GM18873 (cell line): ENCODE results near the gene PAK4.

Source experiments
- ATAC-seq: cut with Tn5 transposase; IDR thresholded peaks from one replicate; pipeline ENCODE4 v1.9.1; 2021; ENCODE audit warnings: mild to moderate bottlenecking, moderate library complexity, moderate number of reproducible peaks; ENCODE audit not compliant: unreplicated experiment, low FRiP score

The PAK4 gene

DNA sequence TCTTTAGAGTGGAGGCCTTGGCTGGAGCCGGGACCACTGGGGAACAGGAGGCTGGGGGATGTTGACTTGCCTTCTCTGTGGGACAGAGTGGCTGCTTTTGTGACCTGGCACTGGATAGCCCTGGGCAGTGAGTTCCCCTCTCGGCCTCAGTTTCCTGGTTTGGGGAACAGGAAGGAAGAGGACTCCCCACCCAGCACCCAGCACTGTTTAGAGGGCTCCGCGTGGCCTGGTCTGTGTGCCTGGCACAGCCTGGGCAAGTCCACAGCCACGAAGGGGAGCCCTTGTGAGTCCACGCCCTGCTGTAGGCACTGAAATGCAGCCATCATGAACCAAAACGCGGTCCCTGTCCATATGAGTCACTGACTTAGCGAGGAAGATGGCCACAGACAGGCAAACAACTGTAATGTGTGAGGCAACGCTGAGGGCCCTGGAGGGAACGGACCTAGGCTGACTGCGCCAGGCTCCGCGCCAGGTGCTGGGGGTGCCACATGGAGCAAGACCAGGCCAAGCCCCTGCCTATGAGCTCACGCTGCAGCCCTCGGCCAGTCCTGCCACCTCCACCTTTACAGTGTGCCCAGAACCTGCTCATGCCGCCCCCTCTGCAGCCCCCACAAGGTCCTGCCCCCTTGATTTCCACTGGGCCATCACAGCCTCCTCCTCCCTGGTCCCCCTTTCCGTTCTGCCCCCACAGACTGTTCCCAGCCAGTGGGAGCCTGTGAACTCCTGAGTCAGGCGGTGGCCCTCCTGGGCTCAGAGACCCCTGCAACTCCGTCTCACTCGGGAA lies 35.5 kb downstream of the PAK4 start:
- ATAC-seq = no peak

DNA sequence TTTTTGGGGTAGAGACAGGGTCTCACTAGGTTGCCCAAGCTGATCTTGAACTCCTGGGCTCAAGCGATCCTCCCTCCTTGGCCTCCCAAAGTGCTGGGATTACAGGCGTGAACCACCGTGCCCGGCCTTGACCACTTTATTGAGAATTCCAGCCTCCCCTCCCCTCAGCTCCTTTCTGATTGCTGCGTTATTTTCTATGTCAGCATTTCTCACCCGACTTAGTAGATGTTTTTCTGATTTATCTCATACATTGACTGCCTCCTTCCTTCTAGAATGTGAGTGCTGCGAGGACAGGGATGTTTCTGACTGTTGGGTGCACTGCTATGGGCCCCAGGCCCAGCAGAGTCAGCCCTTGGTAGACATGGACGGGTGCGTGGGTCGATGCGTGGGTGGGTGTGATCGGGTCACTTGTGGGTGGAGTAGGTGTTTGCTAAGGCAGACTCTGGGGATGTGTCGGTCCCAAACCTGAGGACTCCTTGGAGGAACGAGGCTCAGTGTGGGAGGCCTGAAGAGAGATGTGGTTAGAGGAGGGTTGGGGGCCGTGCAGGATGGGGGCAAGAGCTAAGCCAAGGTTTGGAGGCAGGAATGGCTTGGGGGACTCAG lies 37.0 kb downstream of the PAK4 start:
- no peak for ATAC-seq

DNA sequence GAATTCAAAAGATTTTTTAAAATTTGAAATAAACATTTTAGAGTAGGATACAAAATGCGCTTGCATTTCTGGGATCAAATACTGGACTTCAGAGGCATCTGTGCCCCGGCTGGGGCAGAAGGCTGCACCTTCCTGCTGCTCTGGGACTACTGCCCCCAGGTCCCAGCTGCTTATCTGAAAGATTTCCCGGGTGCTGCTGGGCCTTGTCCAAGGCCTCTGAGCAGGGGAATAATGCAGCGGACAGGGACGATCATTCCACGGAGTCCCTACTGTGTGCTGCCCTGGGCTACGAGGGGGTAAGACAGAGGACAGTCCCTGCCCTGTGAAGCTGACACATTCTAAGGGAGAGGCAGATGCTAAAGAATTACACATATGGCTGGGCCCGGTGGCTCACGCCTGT lies 38.0 kb downstream of the PAK4 start:
- ATAC-seq = no peak

DNA sequence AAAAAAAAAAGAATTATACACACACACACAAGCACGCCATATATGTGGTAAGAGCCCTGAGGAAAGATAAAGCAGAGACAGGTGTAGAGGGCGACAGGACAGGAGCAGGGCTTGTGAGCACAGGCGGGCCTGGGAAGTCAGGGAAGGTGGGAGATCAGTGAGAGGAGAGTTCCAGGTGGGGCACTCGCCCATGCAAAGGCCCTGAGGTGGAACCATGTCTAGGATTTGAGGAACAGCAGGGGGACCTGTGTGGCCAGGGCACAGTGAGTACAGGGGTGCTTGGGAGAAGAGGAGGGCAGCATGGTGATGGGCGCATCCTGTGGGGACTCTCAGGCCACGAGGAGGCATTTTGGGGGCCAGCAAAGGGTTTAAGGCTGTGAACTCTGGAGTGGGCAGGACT lies 38.7 kb downstream of the PAK4 start:
- ATAC-seq = no peak

DNA sequence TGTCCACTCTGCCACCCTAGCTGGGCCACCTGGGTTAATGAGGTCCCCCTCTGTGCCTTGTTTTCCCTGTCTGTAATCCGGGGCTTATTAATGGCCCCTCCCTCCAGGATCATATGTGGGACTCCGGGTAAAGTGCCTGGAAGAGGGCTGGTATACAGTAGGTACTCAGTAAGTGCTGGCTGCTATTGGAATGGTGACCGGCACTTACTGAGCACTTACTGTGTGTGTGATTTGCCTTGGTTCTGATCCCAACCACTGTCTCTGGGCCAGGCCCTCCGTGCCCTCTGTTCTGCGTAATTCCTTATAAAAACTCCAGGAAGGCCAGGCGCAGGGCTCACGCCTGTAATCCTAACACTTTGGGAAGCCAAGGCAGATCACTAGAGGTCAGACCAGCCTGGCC lies 40.3 kb downstream of the PAK4 start:
- no peak for ATAC-seq

DNA sequence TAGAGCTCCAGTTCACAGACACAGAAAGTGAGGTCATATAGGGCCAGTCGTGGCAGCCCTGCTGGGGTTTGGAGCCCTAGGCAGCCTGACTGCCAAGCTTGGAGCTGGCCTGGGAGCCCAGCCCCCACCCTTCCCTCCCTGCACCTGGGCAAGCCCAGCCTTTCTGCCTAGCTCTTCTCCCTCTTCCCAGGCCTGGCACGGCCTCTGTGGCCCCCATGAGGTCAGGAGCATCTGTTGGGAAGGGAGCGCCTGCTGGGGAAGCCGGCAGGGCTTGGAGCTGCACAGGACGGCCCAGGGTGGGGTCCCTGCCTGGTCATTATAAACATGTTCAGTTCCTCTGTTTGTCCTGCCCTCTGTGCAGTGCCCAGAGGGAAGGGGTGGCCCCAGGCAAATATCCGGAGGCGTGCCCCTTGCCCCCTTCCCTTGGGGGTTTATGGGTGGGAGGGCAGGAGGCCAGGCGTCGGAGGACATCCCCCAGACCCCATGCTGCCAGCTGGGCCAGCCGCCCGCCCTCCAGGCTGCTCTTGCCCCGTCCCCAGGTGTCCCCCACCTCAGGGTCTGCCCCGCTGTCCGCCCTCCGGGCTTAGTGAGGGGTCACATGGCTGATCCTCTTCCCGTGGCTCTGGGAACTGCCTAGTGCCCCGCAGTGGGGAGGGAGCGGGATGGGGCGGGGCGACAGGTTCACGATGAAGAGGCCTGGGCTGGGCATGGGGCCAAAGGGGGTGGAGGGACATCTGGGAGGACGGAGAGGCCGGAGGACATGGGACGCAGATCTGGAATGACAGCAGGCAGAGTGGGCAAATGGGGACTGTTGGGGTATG lies 41.2 kb downstream of the PAK4 start:
- no peak for ATAC-seq

DNA sequence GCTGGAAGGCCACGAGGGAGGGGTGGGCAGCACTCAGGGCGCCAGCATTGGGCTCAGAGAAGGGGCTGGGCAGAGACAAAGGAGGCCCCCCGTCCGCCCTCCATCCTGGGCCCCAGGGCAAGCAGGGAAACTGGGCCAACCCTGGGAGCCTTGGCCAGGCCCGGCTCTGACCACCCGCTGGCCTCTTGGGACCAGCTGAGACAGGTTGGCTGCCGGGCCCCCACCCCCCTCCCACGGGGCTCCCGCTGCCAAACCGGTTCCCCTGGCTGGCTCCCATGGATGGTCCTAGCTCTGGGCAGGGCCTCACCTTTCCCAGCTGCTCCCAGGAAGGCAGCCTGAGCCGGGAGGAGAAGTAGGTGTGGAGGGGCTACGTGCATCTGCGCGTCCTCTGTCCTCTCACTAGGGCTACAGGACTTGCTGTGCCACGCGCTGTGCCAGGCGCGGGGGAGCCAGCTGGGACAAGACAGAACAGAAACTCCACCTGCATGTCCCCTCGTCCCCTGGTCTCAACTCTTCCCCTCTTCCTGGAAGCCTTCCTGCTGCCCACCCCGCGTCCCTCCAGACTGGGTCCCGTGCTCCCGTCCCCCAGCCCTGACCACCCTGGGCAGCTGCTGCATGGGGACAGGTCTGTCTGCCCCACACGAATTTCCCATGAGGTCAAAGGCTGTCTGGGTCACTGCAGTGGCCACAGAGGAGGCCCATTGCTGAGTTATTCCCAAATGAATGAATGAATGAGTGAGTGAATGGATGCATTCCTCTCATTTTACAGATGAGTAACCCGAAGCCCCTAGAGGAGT lies 42.1 kb downstream of the PAK4 start:
- no peak for ATAC-seq

DNA sequence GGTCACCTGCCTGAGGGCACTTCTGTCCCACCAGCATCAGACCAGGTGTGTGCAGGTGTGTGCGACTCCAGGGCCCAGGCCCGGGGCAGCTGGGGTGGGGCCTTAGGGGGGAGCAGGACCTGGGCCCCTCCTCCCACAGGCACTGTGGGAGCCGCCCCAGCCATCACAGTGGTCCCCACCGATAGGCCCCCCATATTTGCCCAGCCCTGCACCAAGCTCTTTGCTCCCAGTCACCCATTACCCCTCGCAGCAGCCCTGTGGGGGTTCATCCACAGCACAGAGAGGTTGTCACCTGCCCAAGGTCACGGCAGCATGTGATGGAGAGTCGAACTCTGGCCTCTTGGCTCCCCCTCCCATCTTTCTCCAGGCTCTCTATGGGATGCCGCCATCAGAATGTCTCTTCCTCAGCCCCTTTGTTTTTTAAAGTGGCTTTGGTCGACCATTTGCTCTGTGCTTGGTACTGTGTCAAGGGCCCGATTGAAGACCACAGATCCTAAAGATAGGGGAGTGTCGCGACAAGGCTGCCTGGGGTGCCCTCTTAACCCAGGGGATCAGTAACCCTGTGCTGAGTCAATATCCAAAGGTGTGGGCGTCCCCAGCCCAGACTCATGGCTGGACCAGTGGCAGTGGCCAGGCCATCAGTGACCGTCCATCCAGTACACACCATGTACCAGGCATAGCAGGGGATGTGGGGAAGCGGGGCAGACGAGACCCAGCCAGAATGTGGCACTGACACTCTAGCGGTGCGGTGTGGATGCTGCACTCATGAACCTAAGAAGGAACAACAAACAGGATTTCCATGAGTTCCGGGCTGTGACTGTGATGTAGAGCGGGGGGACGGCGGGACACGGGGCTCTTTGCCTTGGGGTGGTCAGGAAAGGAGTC lies 42.9 kb downstream of the PAK4 start:
- no peak for ATAC-seq

DNA sequence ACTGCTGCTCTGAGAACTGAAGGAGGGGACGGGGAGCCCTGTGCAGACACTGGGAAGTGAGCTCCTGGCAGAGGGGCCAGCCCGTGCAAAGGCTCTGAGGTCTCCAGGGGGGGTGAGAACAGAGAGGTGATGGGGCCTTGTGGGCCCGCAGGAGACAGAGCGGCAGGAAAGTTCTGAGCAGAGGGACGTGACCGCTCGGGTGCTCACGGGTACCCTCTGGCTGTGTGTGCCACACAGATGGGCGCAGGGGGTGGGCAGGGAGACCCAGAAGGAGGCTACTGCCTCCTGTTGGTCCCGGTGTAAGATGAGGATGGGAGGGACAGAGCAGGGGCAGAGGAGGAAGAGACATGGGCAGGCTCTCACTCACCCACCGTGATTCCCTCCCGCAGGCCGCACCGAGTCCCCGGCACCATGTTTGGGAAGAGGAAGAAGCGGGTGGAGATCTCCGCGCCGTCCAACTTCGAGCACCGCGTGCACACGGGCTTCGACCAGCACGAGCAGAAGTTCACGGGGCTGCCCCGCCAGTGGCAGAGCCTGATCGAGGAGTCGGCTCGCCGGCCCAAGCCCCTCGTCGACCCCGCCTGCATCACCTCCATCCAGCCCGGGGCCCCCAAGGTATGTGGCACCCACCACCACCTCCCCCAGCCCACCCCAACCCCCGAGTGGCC lies 43.7 kb downstream of the PAK4 start:
- ATAC-seq = no peak

DNA sequence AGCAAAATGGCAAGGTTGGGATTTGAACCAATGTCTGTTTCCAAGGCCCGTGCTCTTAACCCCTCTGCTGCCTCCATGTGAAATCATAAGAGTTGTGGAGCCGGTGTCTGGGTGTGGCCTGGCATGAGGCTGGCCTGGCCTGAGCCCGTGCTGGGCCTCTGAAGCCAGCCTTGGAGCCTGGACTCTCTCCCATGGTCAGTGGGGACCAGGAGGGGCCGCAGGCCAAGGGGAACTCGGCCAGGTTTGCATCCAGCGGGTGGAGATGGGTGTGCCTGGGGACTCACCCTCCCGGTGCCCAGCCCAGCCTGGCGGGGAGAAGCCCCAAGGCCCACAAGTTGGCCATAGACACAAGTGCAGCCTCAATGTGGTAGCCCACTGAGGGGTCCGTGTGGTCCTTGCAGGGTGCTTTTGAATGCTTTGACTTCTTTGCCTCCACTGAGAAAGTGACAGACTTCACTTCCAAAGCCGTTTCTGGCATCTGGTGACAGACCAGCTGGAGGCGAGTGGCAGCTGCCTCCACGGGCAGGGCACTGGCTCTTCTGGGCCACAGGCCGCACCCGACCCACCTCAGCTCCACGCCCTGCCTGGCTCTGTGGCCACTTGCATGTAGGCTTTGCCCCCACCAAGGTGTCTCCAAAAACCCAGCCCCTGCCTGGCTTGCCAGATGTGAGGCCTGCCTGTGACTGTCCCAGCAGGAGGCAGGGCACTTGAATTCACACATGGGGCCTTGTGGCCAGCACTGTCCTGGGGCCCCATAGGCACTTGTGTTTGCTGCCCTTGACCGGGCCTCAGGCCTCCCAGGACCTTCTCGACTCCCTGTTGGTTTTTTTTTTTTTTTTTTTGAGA lies 45.0 kb downstream of the PAK4 start:
- ATAC-seq = no peak

DNA sequence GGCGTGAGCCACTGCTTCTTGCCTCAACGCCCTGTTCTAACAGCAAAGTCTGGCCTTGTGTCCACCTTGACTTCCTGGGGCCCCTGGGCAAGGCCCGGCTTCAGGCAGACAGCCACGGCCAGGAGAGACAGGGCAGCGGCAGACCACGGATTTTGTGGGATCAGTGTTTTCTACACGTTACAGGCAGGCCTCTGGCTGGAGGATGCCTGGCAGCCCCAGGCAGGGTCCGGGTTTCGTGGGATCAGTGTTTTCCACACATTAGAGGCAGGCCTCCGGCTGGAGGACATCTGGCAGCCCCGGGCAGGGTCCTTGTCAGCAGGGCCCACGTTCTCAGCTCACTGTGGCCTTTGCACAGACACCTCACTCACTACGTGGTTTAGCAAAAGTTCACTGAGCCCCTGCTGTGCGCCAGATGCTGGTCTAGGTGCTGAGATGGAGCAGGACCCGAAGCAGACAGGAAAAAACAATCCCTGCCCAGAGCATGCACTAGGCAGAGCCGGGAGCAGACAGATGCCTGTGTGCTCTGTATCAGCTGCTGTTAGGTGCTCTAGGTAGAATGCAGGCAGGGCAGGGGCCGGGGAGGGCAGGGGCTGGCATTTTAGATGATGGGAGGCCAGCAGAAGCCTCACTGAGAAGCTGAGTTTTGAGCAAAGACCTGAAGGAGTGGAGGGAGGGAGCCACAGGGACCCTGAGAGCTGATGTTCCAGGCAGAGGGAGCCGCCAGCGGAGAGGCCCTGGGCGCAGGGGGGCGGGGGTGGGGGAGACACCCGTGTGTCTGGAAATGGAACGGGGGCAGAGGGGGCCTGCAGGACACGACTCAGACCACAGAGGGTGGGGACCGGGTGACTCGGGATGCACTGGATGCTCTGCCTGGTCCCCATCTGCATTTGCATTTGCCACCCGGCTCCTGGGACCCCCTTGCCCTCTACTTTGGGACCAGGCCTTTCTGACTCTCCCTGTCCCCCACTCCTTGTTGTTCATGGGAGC lies 46.2 kb downstream of the PAK4 start:
- ATAC-seq = no peak

DNA sequence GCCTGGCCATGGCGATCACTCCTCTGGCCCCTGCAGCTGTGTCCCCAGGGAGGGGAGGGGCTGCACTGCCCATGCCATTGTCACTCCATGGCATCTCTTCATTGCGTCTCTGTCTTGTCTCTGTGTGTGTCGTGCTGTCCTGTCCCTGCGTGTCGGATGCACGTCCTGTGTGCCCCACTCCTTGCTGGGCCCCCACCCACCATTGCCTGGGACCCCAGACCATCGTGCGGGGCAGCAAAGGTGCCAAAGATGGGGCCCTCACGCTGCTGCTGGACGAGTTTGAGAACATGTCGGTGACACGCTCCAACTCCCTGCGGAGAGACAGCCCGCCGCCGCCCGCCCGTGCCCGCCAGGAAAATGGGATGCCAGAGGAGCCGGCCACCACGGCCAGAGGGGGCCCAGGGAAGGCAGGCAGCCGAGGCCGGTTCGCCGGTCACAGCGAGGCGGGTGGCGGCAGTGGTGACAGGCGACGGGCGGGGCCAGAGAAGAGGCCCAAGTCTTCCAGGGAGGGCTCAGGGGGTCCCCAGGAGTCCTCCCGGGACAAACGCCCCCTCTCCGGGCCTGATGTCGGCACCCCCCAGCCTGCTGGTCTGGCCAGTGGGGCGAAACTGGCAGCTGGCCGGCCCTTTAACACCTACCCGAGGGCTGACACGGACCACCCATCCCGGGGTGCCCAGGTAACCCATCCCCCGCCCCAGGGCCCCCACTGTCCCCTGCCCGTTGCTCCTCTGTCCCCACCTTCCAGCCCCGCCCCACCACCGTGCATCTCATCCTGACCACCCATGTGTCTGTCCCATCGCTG lies 47.3 kb downstream of the PAK4 start:
- no peak for ATAC-seq

DNA sequence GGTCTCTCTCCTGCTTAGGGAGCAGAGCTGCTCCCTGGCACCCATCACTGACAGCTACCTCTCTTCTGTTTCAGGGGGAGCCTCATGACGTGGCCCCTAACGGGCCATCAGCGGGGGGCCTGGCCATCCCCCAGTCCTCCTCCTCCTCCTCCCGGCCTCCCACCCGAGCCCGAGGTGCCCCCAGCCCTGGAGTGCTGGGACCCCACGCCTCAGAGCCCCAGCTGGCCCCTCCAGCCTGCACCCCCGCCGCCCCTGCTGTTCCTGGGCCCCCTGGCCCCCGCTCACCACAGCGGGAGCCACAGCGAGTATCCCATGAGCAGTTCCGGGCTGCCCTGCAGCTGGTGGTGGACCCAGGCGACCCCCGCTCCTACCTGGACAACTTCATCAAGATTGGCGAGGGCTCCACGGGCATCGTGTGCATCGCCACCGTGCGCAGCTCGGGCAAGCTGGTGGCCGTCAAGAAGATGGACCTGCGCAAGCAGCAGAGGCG lies 48.0 kb downstream of the PAK4 start:
- ATAC-seq = no peak

DNA sequence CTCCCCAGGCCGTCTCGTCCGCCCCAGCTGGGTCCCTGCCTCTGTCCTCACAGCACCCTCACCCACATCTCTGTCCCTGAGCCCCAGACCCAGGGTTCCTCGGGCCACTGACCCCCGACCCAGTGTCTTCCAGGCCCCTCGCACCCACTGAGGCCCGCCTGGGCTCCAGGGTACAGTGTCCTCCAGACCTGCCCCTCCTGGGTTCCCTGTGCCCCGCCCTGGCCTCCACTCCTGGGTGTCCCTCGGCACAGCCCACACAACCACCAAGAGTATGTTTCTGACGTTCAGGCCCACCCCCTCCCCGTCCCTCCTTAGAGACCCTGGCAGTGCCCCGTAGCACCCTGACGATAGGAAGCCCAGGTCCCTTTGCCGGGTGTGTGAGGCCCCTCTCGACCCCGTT lies 48.6 kb downstream of the PAK4 start:
- no peak for ATAC-seq

DNA sequence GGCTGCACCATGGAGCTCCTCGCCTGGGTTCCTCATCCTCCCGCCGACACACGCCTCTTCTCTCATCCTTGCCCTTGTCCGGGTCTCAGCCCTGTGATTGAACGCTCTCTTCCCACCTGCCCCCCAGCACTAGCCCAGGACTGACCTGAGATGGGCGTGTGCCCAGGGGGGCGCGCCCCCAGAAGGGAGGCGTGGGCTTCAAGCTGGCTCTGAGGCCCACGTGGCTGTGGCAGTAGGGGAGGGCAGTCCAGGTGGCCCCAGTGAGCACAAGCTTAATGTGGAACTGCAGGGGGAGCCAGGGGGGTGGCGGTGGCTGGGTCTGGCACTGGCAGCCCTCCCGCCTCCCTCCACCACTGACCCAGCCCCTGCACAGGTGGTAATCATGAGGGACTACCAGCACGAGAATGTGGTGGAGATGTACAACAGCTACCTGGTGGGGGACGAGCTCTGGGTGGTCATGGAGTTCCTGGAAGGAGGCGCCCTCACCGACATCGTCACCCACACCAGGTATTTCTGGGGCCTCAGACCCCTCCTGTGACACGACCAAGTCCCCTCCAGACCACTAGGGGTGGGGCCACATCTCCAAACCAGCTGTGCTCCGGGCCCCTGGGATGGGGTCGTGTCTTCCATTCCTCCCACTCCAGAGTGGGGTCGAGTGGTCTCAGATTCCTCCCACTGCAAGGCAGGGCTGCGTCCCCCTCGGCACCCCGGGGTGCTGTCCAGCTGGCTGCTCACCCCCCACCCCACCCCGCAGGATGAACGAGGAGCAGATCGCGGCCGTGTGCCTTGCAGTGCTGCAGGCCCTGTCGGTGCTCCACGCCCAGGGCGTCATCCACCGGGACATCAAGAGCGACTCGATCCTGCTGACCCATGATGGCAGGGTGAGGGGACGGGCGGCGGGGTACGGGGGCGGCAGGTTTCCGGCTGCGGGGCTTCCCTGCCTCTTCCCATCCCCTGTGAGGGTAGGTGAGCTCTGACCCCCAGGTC lies 49.3 kb downstream of the PAK4 start:
- no peak for ATAC-seq
